Hematopoietic multipotent progenitor cell treated with erythropoietin and hydrocortisone succinate and interleukin-3 and kit ligand, for 15 days (in vitro differentiated cells): Measurements from ENCODE around the gene OR5F1.

Source experiments
- DNase-seq: peaks from one replicate; pipeline ENCODE4 v3.0.0-alpha.2; 2015; ENCODE audit warnings: low spot score

OR5F1 gene

GRCh38 chr11:55994525-55994924 is at the start of gene OR5F1:
Gene OR5F1, minus strand, starts transcription at chr11:55994625. Its CDS starts 0 bp downstream, at chr11:55994625.
- DNase-seq, result no peak

DNA sequence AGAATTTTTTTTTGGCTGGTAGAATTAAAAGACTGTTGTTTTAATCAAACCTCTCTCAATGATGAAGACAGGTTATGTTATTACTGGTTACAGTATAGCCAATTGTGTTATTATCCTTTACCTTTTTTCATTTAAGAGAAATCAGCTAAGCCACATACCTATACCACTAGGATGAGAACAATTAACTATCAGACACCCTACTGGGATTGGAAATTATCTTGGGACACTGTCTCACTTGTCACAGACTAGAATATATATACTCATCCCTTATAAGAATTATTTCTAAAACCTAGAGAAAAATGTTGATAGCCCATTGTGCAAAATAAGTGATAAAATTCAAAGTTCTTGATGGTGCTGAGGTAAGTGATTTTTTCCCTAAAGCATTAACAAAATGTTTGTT is 32.9 kb upstream of the OR5F1 start, which contains the start of gene OR5AS1:
TSS of gene OR5AS1 (plus strand) at position 301 of the 400 bp plus-strand sequence. CDS start 2,765 bp downstream, outside the sequence.
- no peak for DNase-seq

DNA sequence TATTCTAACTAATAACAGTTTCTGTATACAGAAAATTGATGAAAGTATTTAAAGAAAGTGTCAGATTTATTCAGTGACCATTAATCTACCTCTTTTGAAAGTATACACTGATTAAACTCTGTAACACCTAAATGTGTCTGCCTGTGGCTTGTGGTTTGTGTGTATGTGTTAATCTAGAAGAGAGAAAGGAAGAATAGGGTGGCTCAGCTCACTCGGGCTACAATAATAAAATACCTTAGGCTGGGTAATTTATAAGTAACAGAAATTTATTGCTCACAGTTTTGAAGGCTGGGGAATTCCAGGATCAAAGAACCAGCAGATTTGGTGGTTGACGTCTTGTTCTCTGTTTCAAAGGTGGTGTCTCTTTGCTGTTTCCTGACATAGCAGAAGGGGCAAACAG is 19.4 kb upstream of the OR5F1 start:
- DNase-seq, result no peak

GRCh38 chr11:56010716-56011115 is 16.3 kb upstream of the OR5F1 start:
- DNase-seq, result no peak

DNA sequence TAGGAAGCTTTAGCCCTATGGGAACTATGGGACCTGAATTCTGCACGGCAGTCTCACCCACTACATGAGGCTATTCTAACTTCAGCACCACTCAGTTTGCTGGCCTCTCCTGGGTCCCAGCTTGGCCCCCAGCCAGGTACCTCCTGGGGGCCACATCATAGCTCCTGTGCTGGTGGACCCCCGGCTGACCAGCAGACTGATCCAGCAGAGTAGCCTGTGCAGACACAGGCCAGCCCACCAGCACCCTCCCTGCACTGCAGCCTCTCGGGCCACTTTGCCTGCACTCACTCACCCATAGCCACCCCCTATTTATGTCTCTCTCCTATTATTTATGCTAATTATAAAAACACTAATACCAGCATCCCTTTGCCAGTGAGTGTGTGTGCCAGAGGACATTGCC is 23.5 kb downstream of the OR5F1 start:
- DNase-seq, result no peak

DNA sequence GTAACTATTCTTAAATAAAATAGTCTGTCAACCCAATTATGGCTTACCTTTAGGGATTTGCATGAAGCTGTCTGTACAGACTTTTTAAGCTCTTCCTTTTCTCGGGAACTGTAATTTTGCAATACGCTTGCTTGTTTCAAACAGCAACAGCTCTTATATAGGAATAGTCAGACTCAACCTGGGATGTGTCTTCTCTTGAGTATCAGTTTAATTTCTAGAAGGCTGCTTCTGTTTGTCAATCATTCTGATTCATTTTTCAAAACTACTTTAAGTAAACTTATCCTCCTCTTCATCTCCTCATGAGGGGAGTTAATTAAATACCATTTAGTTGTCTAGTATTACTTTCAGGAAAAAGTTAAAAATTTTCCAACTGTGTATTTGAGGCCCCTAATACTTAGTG is 24.6 kb downstream of the OR5F1 start, which contains the start of gene OR10AG1:
TSS of gene OR10AG1 (minus strand) at position 101 of the 400 bp plus-strand sequence. CDS start at position 63, 38 bp downstream.
- DNase-seq, result no peak

DNA sequence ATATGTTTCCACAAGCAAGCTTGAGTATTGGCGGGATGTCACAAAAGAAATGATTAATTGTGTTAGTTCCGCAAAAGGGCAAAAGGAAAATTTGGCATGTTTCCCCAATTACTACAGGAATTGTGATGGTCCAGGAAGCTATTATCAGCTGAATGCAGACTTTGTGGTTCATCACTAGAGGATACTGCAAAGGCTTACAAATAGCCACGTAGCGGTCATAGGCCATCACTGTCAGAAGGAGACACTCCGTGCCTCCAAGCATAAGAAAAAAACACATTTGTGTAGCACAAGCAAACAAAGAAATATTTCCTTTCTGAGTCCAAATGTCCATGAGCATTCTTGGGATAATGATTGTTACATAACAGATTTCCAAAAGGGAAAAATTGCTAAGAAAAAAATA is 26.5 kb downstream of the OR5F1 start:
- DNase-seq, result no peak

DNA sequence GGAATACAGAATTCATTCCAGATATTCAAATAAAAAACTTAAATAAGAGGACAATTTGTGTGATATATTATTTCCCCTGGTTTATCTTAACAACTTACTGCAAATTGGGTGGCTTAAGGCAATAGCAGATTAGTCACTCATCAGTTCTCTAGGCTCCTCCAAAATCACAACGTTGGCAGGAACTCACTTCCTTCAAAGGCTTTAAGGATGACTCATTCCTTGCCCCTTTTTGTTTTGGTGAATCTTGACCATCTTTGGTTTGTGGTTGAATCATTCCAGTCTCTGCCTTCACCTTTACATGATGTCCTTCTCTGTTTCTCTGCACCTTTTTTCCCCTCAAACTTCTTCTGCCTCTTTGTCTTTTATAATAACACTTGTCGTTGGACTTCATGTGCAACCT is 28.0 kb downstream of the OR5F1 start:
- DNase-seq, result no peak

DNA sequence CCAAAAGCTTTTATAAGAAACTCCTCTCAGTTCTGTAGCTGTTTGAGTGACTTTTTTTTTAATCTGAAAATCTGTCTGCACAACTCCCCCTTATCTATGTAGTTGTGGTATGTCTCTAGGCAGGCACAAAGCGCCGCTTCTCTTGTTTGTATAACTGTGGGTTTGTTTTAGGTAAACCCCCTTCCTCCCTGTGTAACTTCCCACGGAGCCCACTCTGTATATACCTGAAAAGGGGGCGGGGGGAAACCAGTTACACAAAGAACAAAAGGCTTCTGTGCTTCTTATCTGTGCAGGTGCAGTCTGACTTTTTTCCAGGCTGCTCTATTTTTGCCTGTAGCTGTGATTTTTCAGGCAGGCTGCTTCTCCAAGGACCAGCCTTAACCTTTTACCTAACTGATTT is 37.9 kb downstream of the OR5F1 start:
- DNase-seq, result no peak

- DNase-seq, result no peak
Observed at GRCh38 chr11:55949330-55949729, 45.1 kb downstream of the OR5F1 start.
